Osteoblast (primary cell): Measurements from ENCODE around the gene MBD5. TPM values are rescaled to one million over a fixed set of nuclear protein-coding genes. Genes with fewer than 3 reads are reported as not detected.

Experiments
- DNase-seq: peaks from one replicate; pipeline ENCODE4 v3.0.0; 2011; ENCODE audit warnings: low spot score, mixed read lengths; ENCODE audit not compliant: insufficient read length; ENCODE audit errors: missing footprints
- H2AFZ ChIP-seq: 2 replicates; pipeline ENCODE4 v1.6.0; 2011; ENCODE audit warnings: mild to moderate bottlenecking, low read length
- H3K27ac ChIP-seq: 2 replicates; pipeline ENCODE4 v1.5.1; 2011; ENCODE audit warnings: mild to moderate bottlenecking, low read depth, low read length, moderate library complexity
- H3K27me3 ChIP-seq: 2 replicates; pipeline ENCODE4 v1.6.0; 2012; ENCODE audit warnings: mild to moderate bottlenecking, control low read depth, inconsistent platforms, low read length, moderate library complexity; ENCODE audit not compliant: insufficient read depth
- H3K36me3 ChIP-seq: 2 replicates; pipeline ENCODE4 v1.5.1; 2011; ENCODE audit warnings: mild to moderate bottlenecking, low read length, control low read depth, moderate library complexity; ENCODE audit not compliant: insufficient read depth
- H3K4me1 ChIP-seq: 2 replicates; pipeline ENCODE4 v1.5.1; 2011; ENCODE audit warnings: mild to moderate bottlenecking, low read length, control low read depth, moderate library complexity; ENCODE audit not compliant: insufficient read depth
- H3K4me2 ChIP-seq: 2 replicates; pipeline ENCODE4 v1.6.0; 2011; ENCODE audit warnings: mild to moderate bottlenecking, low read length; ENCODE audit not compliant: insufficient read depth
- H3K4me3 ChIP-seq: fragments of 200-600 bp; sonication (generic); 3 replicates; pipeline ENCODE4 v1.5.1; 2012; ENCODE audit warnings: mild to moderate bottlenecking, low read length, inconsistent platforms; ENCODE audit not compliant: insufficient read depth
- H3K79me2 ChIP-seq: 2 replicates; pipeline ENCODE4 v1.6.0; 2012; ENCODE audit warnings: mild to moderate bottlenecking, low read length, control low read depth, inconsistent platforms; ENCODE audit not compliant: insufficient read depth
- H3K9me3 ChIP-seq: 2 replicates; pipeline ENCODE4 v1.5.1; 2011; ENCODE audit warnings: low read depth, low read length, control low read depth
- H4K20me1 ChIP-seq: 2 replicates; pipeline ENCODE4 v1.6.0; 2012; ENCODE audit warnings: mild to moderate bottlenecking, low read length, control low read depth; ENCODE audit not compliant: insufficient read depth
- total RNA-seq: library from RNA; depleted of rRNA; stranded (reverse); fragments of >200 nt; gene quantifications from 2 replicates; pipeline ENCODE4 v1.2.3, GENCODE V29; 2012
- TF ChIP-seq, protein P1 (sequence below): IDR thresholded peaks from 2 replicates; pipeline ENCODE4 v1.5.1; 2011; ENCODE audit warnings: mild to moderate bottlenecking, low read depth, low read length, moderate library complexity; ENCODE audit errors: extremely low read depth

Gene MBD5
- total RNA-seq, 1 donor = 22.4 TPM

DNA sequence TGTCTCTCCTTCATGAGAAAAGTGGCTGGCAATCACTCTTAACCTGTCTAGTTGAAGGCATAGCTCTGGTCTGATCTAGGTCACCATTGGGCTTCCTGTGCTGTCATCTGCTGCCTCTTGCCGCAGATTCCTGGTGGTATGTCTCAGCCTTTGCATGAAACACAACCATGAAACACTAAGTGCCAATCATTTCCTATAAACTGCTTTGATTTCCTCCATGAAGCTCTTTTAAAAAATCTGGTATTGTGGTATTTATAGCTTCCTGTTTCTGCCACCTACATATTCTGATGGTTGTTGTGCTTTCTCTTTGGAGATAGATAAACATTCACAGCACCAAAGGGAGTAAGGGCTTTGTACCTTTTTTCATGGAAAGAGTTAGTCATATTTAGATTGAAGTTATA lies 503.6 kb downstream of the MBD5 start:
- TF ChIP-seq, protein P1, sequence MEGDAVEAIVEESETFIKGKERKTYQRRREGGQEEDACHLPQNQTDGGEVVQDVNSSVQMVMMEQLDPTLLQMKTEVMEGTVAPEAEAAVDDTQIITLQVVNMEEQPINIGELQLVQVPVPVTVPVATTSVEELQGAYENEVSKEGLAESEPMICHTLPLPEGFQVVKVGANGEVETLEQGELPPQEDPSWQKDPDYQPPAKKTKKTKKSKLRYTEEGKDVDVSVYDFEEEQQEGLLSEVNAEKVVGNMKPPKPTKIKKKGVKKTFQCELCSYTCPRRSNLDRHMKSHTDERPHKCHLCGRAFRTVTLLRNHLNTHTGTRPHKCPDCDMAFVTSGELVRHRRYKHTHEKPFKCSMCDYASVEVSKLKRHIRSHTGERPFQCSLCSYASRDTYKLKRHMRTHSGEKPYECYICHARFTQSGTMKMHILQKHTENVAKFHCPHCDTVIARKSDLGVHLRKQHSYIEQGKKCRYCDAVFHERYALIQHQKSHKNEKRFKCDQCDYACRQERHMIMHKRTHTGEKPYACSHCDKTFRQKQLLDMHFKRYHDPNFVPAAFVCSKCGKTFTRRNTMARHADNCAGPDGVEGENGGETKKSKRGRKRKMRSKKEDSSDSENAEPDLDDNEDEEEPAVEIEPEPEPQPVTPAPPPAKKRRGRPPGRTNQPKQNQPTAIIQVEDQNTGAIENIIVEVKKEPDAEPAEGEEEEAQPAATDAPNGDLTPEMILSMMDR = no peak
- H4K20me1 ChIP-seq = no peaks in the 10 kb centered on the region
- no peaks in the 10 kb centered on the region for H3K4me1 ChIP-seq
- H3K4me3 ChIP-seq = no peak overlapping the region
- H3K36me3 ChIP-seq = no peaks in the 10 kb centered on the region
- H3K79me2 ChIP-seq = no peaks in the 10 kb centered on the region
- no peak overlapping the region for H3K27ac ChIP-seq
- H3K27me3 ChIP-seq = no peaks in the 10 kb centered on the region
- no peaks in the 10 kb centered on the region for H3K9me3 ChIP-seq
- no peak for DNase-seq
- no peak overlapping the region for H2AFZ ChIP-seq
- H3K4me2 ChIP-seq = no peak overlapping the region

DNA sequence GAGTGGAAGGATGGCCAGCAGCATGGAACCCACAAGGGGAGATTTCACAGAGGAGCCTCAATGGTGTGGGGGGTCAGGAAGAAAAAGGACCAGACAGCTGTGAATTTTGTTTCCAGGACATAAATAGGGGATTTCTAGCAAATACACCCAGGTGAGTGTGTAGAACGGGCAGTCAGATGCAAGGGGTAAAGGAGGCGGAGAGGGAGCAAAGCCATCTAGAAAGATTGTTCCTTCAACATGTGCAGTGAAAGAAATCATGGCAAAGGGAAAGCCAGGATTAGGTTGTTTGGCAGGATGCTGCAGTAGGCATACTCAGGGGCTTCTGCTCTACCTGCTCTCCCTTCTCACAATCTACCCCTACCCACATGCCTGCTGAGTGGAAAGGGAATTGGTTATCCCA lies 504.2 kb downstream of the MBD5 start:
- Histone ChIP-seq H3K36me3 (no peaks in the 10 kb centered on the region), H3K27me3 (no peaks in the 10 kb centered on the region), H3K4me3 (no peak overlapping the region), H4K20me1 (no peaks in the 10 kb centered on the region), H3K79me2 (no peaks in the 10 kb centered on the region), H3K27ac (no peak overlapping the region), H3K4me2 (no peak overlapping the region), H2AFZ (no peak overlapping the region), H3K9me3 (no peaks in the 10 kb centered on the region), H3K4me1 (no peaks in the 10 kb centered on the region)
- no peak for DNase-seq
- TF ChIP-seq, protein P1 = no peak

DNA sequence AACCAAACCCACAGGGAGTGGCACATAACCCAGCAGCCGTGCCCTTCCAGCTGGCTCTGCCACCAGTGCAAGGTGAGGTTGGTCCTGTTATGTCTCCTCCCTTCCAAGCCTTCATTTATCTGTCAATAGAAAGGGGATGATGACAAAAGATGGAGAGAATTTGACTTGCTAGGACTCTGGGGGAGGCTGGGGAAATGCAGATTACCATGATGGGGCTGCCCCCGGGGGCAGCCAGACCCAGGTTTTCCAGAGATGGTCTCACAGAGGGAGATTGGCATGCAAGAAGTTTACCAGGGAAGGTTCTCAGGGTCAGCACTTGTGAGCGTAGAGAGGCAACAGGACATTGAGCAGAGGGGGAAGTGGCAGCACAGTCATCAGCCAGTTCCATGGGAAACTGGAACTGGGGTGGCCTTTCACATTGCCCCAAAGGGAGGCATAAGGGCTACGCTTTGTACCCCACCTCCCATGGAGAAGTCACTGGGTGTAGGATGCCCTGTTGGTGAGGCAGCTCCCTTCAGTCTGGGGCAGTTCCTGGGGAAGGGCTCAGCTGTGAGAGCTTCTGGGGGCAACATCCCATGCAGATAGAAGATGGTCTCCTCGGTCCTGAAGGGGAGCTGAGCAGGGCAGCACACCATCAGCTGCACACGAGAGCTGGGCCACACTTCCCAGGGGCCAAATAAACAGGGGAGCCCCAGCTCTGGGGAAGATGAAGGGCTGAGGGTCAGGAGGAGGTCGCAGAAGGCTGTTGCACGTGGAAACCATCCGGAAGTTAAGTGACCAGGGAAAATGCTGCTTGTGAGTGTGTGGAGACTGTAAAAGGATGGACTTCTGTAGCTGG lies 505.8 kb downstream of the MBD5 start:
- Histone ChIP-seq H3K79me2 (no peaks in the 10 kb centered on the region), H2AFZ (no peak overlapping the region)

More for the DNA sequence above, 505.8 kb downstream of the MBD5 start:
- DNase-seq = no peak
- Histone ChIP-seq H3K9me3 (no peaks in the 10 kb centered on the region), H3K4me3 (no peak overlapping the region), H4K20me1 (no peaks in the 10 kb centered on the region), H3K27ac (no peak overlapping the region), H3K27me3 (no peaks in the 10 kb centered on the region), H3K36me3 (no peaks in the 10 kb centered on the region), H3K4me1 (no peaks in the 10 kb centered on the region), H3K4me2 (no peak overlapping the region)
- TF ChIP-seq, protein P1 = no peak
